HepG2 (cell line): Measurements from ENCODE around the gene CCDC80. TPM values are rescaled to one million over a fixed set of nuclear protein-coding genes. Genes with fewer than 3 reads are reported as not detected.

Source experiments
- BATF2 ChIP-seq: sonication (generic); formaldehyde crosslinking; IDR thresholded peaks from 2 replicates; pipeline ENCODE4 v1.8.0; 2022; ENCODE audit warnings: mild to moderate bottlenecking, missing genetic modification reagents, moderate library complexity
- JDP2 ChIP-seq: sonication (generic); formaldehyde crosslinking; IDR thresholded peaks from 2 replicates; pipeline ENCODE4 v1.8.1; 2022; ENCODE audit warnings: missing genetic modification reagents, borderline replicate concordance
- MAFF ChIP-seq: IDR thresholded peaks from 2 replicates; pipeline ENCODE4 v1.6.1; 2011; ENCODE audit warnings: low read depth, low read length, improper control_type of control experiment
- NFE2 ChIP-seq: sonication (generic); formaldehyde crosslinking; IDR thresholded peaks from 2 replicates; pipeline ENCODE4 v1.4.0; 2020; ENCODE audit warnings: missing genetic modification reagents
- PHF8 ChIP-seq: sonication (generic); formaldehyde crosslinking; IDR thresholded peaks from 2 replicates; pipeline ENCODE4 v1.5.0; 2020; ENCODE audit warnings: missing genetic modification reagents
- PPARG ChIP-seq: conservative IDR thresholded peaks from 2 replicates; pipeline ENCODE4 v1.6.1; 2016; ENCODE audit warnings: missing biosample characterization, missing genetic modification reagents
- RAD51 ChIP-seq: fragments of 450-650 bp; IDR thresholded peaks from 2 replicates; pipeline ENCODE4 v1.6.1; 2016; ENCODE audit warnings: borderline replicate concordance
- REST ChIP-seq, 2 experiments: IDR thresholded peaks; 2 replicates each; pipeline ENCODE4 v1.6.1; 2011 to 2012; ENCODE audit warnings: low read length in 2 of 2, borderline replicate concordance in 1 of 2, low read depth in 1 of 2, mild to moderate bottlenecking in 1 of 2, moderate library complexity in 1 of 2
- SMAD9 ChIP-seq: sonication (generic); formaldehyde crosslinking; IDR thresholded peaks from 2 replicates; pipeline ENCODE4 v1.5.1; 2020; ENCODE audit warnings: mild to moderate bottlenecking, missing genetic modification reagents
- ZC3H4 ChIP-seq: sonication (generic); formaldehyde crosslinking; IDR thresholded peaks from 2 replicates; pipeline ENCODE4 v1.4.0; 2020; ENCODE audit warnings: missing genetic modification reagents, borderline replicate concordance
- ZFP91 ChIP-seq: sonication (generic); formaldehyde crosslinking; IDR thresholded peaks from 2 replicates; pipeline ENCODE4 v1.9.0; 2022; ENCODE audit warnings: missing genetic modification reagents, mild to moderate bottlenecking, borderline replicate concordance
- ZHX2 ChIP-seq, 2 experiments: sonication (generic) in 1 of 2; formaldehyde crosslinking in 1 of 2; IDR thresholded peaks; 2 replicates each; pipeline versions ENCODE4 v1.6.1 to v1.9.0; 2014 to 2022; ENCODE audit warnings: antibody characterized with exemption in 1 of 2, borderline replicate concordance in 1 of 2, inconsistent platforms in 1 of 2, low read depth in 1 of 2, missing genetic modification reagents in 1 of 2
- ZMAT3 ChIP-seq: sonication (generic); formaldehyde crosslinking; conservative IDR thresholded peaks from 2 replicates; pipeline ENCODE4 v1.7.0; 2021; ENCODE audit warnings: missing genetic modification reagents
- ZNF563 ChIP-seq: sonication (generic); formaldehyde crosslinking; IDR thresholded peaks from 2 replicates; pipeline ENCODE4 v1.8.0; 2022; ENCODE audit warnings: mild to moderate bottlenecking, moderate library complexity, missing genetic modification reagents
- ZNF780A ChIP-seq: sonication (generic); formaldehyde crosslinking; IDR thresholded peaks from 2 replicates; pipeline ENCODE4 v1.8.0; 2022; ENCODE audit warnings: mild to moderate bottlenecking, missing genetic modification reagents, moderate library complexity
- polyA plus RNA-seq, 8 experiments: library from polyadenylated mRNA; depleted of rRNA in 3 of 8; stranded (reverse) in 7 of 8; unstranded in 1 of 8; fragments of >200 nt; fragmentation: Illumina TruSeq in 4 of 8; extraction: Trizol in 4 of 8; gene quantifications; 2 replicates each; pipeline versions ENCODE4 v1.2.1 to v1.2.3, GENCODE V29; 2011 to 2016; ENCODE audit warnings: low read depth in 4 of 8, missing spikeins in 1 of 8, mixed read lengths in 1 of 8; ENCODE audit not compliant: insufficient read depth in 1 of 8
- total RNA-seq, 5 experiments: library from RNA; depleted of rRNA; stranded (reverse); fragments of >200 nt; fragmentation: Illumina TruSeq; extraction: Trizol; gene quantifications; 2 replicates each; pipeline ENCODE4 v1.2.3, GENCODE V29; 2016; ENCODE audit warnings: low read depth in 1 of 5

Gene CCDC80
- total and polyA plus RNA-seq, 2 of the 13 experiments (the other 11 are each of a cell fraction or from before 2014, with no cell fraction given) = not detected

- TF ChIP-seq REST (IDR thresholded peaks at IDR 0.05; ENCODE audit: borderline replicate concordance in 1 of 2, low read depth in 1 of 2, low read length in 2 of 2) (no peak), ZMAT3 (CRISPR knock-in tag) (peak; percentile 79), ZHX2 (IDR thresholded peaks at IDR 0.05; ENCODE audit: low read depth) (peak; percentile 65; the same call in 1 of the 2 replicates), ZHX2 (CRISPR knock-in tag; IDR thresholded peaks at IDR 0.05; ENCODE audit: borderline replicate concordance) (no peak), ZFP91 (peak; percentile 90; the same call in 1 of the 2 replicates), JDP2 (no peak; the same call in 1 of the 2 replicates), MAFF (no peak), BATF2 (CRISPR knock-in tag) (no peak), PHF8 (CRISPR knock-in tag) (peak; percentile 74), RAD51 (peak; percentile 99), PPARG (CRISPR knock-in tag) (peak; percentile 14; the same call in 1 of the 2 replicates), ZNF780A (CRISPR knock-in tag) (no peak), NFE2 (CRISPR knock-in tag) (no peak), SMAD9 (no peak), ZC3H4 (CRISPR knock-in tag) (no peak), ZNF563 (CRISPR knock-in tag) (peak; percentile 84)
Measured at GRCh38 chr3:112561734-112562529, 79.0 kb downstream of the CCDC80 start, which contains the start of the genes ATG3 and SLC35A5 (continued).
